HG03196 (cell line): ENCODE measurements around the gene UBR3.

Source experiments
- ATAC-seq: cut with Tn5 transposase; IDR thresholded peaks from one replicate; pipeline ENCODE4 v1.9.1; 2021; ENCODE audit not compliant: unreplicated experiment

The UBR3 gene

DNA sequence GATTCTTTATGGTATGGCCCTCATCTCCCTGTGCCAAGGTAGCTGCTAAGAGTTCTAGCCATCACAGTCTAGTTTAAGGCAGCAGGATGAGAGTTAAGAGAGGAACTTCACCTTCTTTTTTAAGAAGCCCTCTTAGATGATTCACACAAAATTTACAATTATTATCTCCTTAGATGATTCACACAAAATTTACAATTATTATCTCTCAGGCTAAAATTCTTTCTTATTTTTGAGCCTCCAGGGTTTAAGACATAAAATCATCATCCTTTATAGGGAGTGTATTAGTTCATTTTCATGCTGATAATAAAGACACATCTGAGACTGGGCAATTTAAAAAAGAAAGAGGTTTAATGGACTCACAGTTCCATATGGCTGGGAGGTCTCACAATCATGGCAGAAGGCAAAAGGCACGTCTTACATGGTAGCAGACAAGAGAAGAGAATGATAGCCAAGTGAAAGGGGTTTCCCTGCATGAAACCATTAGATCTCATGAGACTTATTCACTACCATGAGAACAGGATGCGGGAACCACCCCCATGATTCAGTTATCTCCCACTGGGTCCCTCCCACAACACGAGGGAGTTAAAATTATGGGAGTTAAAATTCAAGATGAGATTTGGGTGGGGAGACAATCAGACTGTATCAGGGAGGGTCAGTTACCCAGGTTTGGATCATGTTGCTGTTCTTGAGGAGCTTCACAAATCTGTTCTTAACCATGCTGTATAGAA, 217.7 kb downstream of the UBR3 start:
- ATAC-seq: no peak

DNA sequence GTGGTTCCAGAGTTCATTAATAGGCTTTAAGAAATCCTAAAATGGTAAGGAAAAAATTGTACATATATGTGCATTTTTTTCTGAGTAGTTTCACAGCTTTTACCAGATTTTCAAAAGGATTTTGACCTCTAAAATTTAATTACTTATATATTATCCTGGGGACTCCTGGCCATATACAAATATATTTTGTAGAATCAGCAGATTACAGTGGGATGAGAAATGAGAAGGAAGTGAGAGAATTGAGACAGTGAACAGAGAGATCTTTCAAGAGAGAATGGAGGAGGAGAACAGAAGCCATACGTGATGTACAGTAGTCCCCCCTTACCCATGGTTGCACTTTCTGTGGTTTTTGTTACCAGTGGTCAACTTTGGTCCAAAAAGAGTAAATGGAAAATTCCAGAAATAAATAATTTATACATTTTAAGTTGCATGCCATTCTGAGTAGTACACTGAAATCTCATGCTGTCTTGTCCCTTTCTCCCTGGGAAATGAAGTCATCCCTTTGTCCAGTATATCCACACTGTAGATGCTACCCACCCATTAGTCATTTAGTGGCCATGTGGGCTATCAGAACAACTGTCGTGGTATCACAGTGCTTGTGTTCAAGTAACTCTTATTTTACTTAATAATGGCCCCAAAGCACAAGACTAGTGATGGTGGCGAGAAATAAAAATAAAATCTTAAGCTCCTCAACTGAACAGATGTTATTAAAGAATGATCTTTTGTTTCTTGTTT, 220.2 kb downstream of the UBR3 start:
- no peak for ATAC-seq

DNA sequence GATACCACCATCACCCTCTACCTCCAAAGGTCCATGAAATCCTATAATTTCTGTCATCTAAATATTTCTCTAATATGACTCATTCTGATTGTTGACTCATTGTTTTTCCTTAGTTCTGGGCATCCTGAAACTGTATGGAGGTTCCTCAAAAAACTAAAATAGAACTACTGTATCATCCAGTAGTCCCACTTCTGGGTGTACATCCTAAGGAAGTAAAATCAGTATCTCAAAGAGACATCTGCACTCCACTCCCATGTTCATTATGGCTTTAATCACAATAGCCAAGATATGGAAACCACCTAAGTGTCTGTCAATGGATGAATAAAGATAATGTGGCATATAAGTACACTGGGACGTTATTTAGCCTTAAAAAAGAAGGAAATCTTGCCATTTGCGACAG, 224.9 kb downstream of the UBR3 start:
- ATAC-seq: no peak

DNA sequence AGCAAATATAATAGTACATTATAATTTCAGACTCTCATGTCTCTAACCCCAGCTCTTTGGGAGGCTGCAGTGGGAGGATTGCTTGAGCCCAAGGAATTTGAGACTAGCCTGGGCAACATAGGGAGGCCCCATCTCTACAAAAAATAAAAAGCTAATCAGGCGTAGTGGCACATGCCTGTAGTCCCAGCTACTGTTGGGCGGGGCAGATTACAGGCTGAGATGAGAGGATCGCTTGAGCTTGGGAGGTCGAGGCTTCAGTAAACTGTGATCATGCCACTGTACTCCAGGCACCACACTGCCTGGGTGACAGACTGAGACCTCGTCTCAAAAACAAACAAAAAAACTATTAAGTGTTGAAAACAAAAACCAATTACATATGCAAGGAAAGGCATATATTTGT, 227.7 kb downstream of the UBR3 start:
- ATAC-seq: no peak

DNA sequence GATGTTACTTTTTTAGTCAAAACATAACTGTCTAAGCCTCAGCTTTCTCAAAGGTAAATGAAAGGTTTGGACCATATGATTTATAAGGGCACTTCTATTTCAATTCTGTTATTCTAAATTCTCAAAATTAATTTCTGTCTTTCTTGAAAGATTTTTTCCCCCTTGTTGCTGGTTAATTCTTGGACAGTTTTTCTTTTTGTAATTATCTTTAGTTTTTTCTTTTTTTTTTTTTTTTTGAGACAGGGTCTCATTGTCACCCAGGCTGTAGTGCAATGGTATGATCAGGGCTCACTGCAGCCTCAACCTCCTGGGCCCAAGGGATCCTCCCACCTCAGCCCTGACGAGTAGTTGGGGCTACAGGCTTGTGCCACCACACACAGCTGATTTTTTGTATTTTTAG, 229.6 kb downstream of the UBR3 start:
- ATAC-seq: no peak

DNA sequence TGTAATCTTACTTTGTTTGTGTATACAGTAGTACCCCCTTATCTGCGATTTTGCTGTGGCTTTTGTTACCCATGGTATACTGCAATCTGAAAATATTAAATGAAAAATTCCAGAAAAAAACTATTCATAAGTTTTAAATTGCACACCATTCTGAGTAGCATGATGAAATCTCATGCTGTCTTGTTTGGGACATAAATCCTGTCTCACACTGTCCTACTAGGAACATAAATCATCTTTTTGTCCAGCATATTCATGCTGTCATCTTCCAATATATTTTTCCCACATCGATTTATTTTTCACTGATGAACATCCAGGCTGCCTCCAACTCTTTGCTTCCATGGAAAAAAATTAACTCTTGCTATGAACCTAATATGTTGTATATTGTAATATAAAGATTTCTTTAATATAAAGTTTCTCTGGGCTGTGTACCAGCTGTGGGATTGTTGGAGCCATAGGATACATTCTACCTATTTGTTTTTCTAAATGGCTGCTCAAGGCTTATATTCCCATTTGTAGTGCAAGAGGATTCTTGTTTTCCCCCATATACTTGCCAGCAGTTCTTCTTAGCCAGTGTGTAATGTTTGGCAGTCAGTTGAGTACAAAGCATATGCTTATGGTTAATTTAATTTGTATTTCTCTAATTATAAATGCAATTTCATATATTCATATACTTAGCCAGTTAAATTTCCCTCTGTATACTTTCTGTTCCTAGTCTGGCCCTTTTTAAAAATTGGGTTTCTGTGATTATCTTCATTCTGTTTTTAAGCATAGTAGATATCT, 236.4 kb downstream of the UBR3 start:
- no peak for ATAC-seq

DNA sequence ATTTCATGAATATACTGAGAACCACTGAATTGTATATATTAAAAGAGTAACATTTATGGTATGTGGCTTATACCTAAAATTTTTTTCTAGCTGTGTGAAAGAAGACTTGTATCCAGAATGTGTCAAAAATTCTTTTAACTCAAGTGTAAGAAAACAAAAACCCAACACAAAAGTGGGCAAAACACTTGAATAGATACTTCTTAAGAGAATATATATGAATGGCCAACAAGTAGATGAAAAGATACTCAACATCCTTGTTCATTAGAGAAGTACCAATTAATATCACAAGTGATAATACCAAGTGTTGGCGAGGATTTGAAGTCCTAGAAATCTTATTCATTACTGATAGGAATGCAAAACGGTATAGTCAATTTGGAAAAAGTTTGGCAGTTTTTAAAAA, 243.5 kb downstream of the UBR3 start:
- ATAC-seq: no peak

DNA sequence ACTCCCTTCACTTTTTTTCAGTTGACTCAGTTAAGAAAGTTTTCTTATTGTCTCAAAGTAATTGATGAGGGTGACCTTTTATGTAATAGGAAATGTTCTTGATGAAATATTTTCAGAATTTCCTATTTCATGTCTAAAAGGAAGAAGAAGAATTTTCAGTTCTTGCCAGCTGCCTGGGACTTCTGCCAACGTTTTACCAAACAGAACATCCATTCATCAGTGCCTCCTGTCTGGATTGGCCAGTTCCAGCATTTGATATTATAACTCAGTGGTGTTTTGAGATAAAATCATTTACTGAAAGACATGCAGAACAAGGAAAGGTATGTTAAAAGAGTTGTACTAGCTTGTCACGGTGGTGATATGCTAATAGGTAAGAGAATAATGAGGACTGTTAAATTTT, 246.0 kb downstream of the UBR3 start:
- no peak for ATAC-seq

DNA sequence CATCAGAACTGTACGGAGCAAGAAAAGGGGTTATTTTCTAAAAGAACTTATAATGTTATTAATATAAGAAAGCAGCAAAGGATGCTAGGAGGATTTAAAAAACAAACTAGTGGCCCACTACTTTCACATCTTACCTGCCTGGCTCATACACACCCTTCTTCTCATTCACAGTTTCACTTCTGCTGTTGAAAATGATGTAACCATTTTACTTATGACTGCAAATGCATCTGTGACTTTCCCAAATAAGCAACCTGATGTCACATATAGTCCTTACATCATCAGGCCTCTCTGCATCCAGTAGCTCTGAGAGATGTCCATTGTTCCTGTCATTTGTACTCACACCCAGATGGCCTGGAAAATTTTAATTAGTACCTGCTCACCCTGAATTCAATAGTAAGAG, 248.9 kb downstream of the UBR3 start:
- no peak for ATAC-seq

DNA sequence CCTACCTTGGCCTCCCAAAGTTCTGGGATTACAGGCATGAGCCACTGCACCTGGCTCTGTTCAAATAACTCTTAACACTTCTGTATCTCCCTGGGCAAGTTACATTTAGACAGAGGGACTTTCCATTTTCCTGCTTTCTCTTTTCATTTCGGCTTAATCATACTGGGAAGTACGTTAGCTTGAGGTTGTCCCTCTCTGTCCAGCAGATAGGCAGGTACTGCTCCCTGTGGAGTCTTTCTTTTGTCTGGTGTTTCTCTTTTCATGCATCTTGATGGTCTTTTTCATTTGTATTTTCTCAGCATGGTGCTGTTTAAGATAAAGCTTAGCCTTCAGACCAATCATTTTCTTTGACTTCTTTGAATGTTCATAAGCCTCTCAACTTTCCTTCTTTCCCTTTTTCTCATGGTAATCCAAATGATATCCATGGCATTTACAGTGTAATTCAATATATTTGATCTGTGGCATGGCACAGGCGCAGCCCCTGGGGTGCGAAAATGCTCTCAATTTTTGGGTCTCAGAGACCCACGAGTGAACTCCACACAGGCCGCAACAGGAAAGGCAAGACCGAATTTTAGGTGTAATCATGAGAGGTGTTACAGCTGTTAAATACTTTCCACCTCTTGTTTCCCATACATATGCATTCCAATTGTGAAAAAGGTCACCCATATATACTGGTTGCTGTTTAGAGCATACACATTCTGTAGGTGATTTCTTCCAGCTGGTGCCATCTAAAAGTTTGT, 250.7 kb downstream of the UBR3 start:
- no peak for ATAC-seq

DNA sequence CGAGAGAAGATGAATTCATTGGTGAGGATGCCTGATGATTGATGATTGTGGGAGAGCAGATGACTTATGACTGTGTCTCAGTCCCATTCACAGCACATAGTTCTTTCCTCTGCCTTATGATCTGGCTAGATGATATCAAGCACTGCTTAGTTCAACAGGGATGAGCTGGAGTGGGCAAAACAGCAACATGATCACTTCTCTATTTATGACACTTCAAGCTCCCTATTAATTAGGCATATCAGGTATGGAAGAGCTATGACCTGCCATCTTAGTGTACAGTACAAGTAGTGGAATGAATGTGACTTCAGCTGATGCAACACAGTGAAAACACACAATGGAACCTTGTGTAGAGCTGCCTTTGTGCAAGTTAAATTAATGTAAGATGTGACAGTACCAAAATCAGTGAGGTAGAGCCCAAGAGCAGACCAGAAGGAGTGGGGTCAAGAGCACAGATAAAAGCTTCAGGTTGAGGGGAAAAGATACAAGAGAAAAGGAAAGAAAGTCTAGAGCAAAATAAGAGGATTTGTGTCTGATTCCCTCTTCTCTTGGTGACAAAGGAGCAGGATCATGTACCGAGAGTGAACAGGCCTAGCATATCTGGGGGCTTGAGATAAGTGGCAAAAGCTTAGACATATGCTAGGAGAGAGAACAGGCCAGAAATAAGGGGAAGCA, 257.7 kb downstream of the UBR3 start:
- ATAC-seq: no peak

DNA sequence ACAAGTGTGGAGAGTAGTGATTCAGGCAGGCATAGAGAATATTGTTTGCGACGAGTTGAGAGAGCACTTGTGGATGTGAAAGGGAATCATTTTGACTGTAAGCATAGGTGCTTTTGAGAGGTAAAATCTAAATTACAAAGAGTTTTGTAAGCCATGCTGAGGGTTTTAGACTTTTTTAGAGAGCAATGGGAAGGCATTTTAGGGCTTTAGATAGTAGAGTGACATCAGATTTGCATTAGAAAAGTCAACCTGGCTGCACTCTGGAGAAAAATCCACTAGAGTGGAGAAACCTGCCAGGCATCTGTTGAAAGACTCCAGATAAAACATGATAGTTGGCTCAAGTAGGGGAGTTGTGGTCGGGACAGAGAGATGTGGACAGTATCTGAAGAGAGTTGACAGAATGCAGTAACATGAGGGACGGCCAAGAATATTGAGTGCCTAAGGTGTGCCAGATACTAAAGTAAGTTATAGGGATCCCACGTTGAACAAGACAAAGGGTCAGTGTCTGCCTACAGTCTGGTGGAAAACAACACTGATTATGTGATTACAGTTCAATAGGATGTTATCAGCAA, 258.9 kb downstream of the UBR3 start:
- ATAC-seq: no peak

DNA sequence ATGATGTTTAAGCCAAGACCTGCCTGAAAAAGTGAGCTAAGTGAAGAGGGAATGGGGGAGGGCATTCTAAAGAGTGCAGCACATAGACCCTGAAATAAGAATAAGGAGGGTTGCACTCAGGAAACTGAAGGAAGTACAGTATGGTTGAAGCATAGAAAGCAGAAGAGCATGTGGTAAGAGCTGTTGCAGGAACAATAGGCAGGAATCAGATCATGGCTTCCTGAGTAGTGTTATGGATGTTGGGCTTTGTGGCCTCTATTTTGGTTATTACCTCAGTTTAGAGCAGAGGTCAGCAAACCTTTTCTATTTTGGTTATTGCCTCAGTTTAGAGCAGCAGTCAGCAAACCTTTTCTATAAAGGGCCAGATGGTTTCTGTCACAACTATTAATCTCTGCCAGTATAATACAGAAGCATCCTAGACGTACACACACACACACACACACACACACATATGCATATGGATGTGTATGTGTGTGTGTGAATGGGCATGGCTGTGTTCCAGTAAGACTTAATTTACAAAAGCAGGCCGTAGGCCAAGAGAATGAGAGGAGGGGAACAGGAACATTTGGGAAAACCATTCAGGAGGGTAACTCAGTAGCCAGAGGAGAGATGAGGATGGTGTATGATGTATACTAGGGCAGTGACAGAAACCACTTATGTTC, 259.6 kb downstream of the UBR3 start:
- ATAC-seq: no peak

DNA sequence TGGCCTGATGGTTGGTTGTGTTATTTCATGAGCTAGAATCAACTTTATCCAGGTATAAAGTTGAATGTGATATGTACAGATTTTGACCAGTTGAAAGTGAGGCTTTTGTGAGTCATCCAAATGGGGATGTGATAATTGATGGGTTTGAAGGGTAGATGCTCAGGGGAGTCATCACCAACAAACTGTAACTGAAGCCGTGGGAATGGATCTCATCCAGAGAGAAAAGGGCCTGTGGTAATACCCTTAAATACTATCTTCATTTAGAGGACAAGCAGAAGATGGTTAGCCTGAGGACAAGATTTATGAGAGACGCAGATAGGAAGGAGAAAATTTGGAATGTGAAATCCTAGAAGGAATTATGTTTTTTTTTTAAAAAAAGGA, 260.1 kb downstream of the UBR3 start:
- ATAC-seq: no peak

DNA sequence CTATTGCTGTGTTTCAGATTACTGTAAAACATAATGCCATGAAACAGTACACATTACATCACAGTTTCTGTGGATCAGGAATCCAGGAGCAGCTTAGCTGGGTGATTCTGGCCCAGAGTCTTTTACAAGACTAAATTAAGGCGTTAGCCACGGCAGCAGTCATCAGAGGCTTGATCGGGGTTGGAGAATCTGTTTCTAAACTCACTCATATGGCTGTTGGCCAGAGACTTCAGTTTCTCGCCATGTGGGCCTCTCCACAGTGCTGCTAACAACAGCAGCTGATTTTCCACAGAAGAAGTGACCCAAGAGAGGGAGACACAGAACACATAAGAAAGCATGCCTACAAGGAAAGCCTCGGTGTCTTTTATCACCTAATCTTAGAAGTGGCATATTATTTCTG, 261.5 kb downstream of the UBR3 start:
- ATAC-seq: no peak

DNA sequence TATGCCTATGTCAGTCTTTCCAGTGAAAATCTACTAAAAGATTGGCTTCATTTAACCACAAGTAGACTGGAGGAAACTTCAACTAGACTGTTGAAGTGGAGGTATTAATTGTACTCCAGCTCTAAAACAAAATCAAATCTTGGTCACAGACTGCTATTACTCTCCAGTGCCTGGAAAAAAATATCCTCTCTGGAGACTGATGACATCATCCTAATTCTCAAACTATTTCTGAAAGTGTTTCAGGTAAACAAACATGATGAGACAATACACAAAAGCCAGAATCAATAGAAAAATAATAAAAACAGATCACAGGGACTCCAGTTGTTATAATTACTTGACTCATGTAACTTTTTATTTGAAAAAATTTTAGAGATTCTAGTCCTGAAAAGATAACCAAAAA, 263.0 kb downstream of the UBR3 start:
- no peak for ATAC-seq

DNA sequence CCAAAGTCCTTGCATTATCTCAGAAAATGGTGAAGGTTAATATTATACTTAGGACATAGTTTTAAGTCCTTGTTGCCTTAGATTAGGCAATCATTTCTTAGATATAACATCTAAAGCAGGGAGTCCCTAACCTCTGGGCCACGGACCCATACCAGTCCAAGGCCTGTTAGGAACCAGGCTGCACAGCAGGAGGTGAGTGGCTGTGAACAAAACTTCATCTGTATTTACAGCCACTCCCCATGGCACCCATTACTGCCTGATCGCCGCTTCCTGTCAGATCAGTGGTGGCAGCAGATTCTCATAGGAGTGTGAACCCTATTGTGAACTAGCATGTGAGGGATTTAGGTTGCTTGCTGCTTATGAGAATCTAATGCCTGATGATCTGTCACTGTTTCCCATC, 264.2 kb downstream of the UBR3 start:
- no peak for ATAC-seq

DNA sequence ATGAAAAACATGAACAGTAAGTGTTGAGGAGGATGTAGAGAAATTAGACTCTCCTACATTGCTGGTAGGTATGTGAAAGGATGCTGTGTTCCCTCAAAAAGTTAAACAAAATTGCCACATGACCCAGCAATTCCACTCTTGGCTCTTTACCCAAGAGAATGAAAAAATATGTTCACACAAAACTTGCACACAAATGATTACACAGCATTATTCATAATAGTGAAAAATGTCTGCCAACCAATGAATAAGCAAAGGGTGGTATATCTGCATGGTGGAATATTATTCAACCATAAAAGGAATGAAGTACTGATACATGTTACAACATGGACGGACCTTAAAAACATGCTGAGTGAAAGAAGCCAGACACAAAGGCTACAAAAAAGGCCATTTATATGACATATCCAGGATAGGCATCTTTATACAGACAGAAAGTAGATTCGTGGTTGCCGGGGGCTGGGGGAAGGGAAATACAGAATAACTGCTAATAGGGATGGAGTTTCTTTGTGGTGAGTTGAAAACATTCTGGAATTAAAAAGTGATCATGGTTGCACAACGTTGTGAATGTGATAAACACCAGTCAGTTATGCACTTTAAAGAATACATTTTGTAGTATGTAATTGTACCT, 265.3 kb downstream of the UBR3 start:
- ATAC-seq: no peak

DNA sequence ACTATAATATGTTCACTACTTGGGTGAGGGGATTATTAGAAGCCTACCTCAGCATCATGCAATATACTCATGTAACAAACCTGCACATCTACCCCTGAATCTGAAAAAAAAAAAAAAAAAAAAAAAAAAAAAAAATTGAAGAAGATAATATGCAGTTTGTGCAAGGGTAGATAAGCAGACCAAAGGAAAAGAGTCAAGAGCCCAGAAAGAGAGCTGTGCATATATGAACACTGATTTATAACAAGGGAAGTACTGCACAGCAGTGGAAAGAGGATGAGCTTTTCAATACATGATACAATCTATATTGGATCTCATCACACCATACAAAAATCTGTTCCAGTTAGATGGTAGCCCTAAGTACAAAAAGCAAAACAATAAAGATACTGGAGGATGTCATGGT, 268.1 kb downstream of the UBR3 start:
- ATAC-seq: no peak
